GM19023 (cell line): ENCODE results near the gene PIEZO2.
"Not testable (repeated sequence)": the region's sequence is repeated elsewhere in the genome, so short reads cannot be mapped to it uniquely, and the experiment has no call there.

Experiments
- ATAC-seq: cut with Tn5 transposase; IDR thresholded peaks from one replicate; pipeline ENCODE4 v1.9.1; 2021; ENCODE audit warnings: mild to moderate bottlenecking, moderate library complexity; ENCODE audit not compliant: unreplicated experiment

Gene PIEZO2

GRCh38 chr18:10644003-10644402 lies 505.4 kb downstream of the PIEZO2 start:
- not testable (repeated sequence) for ATAC-seq

DNA sequence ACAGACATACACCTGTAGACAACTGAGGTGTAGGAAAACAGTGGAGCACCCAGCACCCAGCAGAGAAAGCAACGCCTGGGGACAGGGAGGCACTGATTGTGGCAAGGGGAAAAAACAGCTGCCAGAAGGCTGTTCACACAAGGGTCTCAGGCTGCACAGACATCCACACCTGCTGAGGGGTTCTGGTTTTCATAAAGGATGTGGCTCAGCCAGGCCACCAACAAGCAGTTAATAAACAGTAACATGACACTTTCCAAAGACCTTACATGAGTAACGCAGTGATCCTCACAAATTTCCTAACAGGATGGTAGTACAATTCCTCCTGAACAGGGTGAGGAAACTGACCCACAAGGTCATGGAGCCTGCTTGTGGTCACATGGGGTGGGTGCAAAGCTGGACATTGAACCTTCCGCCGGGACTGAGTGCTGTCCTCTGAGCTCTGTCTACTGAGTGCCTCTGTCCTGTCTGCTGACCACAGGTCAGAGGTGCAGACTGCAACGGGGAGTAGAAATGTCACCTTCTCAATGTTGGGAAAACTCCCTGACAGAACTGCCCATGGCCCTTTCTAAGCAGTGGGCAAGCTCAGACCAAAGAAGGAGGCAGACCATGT lies 506.3 kb downstream of the PIEZO2 start:
- ATAC-seq: peak; percentile 70

DNA sequence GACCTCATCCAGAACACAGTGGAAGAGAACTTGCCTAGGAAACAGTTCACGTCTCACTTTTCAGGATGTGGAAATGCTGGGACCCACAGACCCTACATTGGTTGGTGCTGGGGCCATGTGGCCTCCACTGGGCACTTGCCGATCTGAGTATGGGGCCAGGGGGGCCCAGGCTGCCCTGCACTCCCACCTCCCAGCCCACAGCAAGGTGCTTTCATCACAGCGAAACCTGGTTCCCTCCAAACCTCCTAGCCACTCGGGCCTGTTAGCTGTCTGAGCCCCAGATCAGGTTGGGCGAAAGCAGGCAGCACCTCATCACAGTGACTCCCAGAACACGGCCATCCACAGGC lies 510.9 kb downstream of the PIEZO2 start:
- not testable (repeated sequence) for ATAC-seq

- ATAC-seq: not testable (repeated sequence)
Measured at GRCh38 chr18:10637858-10638538, 511.4 kb downstream of the PIEZO2 start.

DNA sequence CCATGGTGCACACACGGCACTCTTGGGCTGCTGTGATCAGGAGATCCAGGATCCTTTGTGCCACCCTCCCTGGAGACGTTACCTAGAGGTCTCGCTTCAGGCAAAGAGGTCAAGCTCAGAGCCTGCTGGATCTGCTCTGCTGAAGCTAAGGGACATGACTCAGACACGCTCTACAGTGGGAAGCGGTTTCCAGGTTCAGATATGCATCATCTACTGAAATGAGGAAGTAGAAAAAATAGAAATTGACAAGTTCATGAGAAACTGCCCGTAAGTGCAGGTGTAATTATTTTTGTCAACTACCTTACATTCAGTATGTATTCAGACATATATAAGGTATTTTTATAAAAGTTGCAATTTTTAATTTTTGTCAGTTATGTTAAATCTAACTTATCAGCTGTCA lies 520.3 kb downstream of the PIEZO2 start:
- ATAC-seq: peak; percentile 92

DNA sequence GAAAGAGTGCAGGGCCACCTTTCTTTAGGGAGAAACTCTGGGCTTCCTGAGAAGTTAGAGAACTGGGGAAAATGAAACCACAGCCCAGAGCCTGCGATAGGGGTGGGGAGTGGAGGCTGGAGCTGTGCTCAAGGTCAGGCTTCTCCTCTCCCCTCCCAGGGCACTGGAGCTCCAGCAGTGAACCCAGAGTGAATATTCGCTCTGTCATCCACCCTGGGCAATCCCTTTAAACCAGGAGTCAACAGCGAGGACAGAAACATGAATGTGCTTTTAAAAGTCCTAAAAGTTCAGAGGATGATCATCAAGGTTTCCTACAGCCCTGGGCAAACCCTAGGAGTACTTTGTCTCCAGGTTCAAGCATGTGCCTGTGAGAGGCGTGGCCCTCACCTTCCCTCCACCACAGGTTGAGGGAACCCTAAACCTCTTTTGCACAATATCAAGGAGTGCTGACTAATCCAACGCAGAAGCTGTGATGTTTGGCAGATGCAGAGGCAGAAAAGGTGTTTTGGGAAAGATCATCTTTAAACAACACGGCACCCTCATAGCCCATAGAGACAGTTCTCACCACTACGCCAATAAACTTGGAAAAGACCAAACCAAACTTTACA lies 522.7 kb downstream of the PIEZO2 start:
- not testable (repeated sequence) for ATAC-seq

DNA sequence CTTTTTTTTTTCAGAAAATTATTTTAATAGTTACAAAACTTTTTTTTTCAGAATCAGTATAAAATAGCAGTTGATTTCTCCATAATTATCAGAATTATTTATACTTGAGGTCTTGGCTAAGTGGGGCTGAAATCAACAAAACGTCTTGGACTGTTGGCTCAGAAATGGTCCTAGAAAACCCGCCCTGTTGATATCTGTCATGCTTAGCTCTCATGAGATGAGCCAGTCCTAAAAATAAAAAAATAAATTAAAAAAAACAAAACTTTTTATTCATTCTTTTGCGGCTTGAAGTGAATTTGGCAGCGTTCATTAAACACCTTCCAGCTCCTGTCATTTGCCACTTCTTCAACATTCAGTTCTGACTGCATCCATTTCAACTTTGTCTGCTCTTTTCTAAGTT lies 525.8 kb downstream of the PIEZO2 start:
- ATAC-seq: not testable (repeated sequence)

GRCh38 chr18:10622982-10623381 lies 526.4 kb downstream of the PIEZO2 start:
- not testable (repeated sequence) for ATAC-seq

GRCh38 chr18:10620670-10621329 lies 528.6 kb downstream of the PIEZO2 start:
- ATAC-seq: not testable (repeated sequence)
